IPS-18c (cell line): ENCODE results near the gene CMTR1.

Experiments used
- H3K4me3 ChIP-seq: 2 replicates; pipeline ENCODE4 v1.7.0; 2013; ENCODE audit warnings: low read depth, mild to moderate bottlenecking, low read length, moderate library complexity; ENCODE audit not compliant: insufficient read depth
- H3K9me3 ChIP-seq: one replicate; pipeline ENCODE4 v1.6.1; 2013; ENCODE audit warnings: mild to moderate bottlenecking, low read length, moderate library complexity; ENCODE audit not compliant: control insufficient read depth, insufficient read depth

The CMTR1 gene

DNA sequence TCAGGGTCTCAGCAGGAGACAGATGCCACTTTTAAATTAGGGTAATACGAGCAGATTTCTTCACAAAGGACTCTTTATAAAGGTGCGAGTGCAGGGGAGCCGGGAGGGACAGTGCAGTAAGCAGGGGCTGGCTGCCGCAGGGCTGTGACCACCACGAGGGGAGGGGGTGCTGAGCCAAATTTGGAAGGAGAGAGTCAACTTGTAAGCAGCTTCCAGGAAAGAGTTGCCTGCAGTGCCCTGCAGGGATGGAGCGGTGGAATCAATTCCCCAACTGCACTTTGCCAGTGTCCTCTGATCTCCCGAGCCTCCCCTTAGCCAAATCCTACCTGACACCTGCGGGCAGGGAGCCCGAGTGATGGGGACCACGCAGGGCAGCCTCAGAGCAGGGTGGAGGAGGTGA is 80.6 kb downstream of the CMTR1 start:
- no peak overlapping the region for H3K4me3 ChIP-seq
- peaks cover 2% of the 10 kb centered on the region for H3K9me3 ChIP-seq

DNA sequence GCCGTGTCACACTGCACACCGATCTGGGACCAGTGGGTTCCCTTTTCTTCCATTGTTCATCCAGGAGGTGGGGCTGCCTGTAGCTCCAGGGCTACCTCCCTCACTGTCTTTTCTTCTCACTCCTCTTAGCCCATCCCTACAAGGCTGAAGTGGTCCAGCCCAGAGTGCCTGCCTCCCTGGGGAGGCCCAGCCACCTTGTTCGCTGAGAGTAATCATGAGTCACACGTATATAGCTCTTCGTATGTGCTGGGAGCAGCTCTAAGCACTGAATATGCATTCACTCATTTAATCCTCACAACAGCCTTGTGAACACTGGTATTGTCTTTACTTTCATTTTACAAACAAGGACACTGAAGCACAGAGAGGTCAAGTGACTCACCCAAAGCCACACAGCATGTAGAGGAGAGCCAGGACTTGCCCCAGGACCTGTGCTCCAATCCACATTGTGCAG is 81.3 kb downstream of the CMTR1 start:
- Histone ChIP-seq H3K9me3 (peaks cover 2% of the 10 kb centered on the region), H3K4me3 (no peak overlapping the region)

DNA sequence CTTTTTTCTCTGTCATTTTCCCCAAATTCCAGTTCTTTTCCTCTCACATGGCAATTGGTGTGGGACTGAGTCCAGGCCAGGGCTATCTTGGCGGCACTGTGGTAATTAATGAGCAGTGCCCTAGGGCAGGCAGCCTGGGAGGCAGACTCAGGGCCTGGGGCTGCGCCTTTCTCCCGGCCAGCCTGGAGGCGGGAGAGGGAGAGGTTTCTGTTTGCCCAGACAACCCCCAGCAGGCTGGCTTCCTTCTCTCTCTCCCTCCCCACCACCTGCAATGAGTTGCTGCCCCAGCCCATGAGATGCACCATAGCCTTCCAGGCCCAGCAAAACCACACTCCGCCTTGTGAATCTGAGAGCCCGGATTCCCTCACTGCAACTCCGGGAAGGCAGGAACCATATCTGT is 81.8 kb downstream of the CMTR1 start:
- peaks cover 2% of the 10 kb centered on the region for H3K9me3 ChIP-seq
- H3K4me3 ChIP-seq: no peak overlapping the region

DNA sequence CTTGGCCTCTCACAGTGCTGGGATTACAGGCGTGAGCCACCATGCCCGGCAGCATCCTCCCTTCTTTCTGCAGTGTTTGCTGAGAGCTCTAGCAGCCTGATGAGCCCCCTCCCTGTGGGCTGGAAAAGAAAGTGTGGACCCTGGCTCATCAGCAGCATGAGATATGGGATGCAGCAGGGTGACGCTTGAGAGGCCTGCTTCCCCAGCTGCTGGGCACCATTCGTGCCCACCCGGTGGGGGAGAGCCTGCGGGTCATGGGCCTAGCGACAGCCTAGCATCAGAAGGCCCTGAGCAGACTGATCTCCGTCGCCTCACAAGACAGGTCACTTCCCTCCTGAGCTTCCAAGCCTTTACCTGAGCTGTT is 82.7 kb downstream of the CMTR1 start:
- H3K9me3 ChIP-seq: peaks cover 2% of the 10 kb centered on the region
- H3K4me3 ChIP-seq: no peak overlapping the region

DNA sequence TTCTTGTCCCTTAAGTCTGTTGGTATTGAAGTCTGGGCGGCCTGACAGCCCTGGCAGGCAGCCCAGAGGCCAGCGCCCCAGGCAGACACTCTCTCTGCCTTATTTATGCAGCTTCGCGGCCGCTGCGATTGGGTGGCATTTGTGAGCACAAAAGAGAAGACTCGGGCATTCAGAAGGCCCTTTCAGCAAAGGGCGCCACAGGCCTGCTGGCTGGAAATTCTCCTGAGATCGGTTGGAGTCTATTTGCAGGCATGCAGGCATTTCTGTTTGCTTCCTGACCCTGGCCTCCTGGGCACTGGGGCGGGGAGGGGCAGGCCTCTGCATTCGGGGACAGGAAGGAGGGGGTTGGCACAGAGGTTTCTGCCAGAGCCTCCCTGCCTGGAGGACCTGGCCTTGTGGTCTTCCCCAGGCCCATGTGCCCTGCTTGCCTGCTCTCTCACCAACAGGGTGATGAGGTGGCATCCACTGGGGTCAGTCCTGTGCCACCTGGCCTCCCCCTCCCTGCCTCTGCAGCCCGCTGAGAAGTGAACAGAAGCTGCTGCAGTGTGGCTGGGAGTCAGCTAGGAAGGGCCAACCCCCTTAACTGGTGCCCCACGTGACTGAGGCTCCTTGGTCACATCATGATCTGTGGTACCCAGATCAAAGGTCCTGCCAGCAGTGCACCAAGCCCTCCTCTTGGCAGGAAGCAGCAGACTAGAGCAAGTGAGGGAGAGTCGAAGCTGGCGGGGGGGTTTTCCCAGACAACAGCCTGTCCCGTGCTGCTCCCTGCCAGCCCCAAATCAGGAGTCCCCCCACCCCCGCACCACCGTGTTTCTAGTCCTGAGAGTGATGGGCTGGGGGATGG is 83.3 kb downstream of the CMTR1 start:
- H3K9me3 ChIP-seq: no peaks in the 10 kb centered on the region
- no peak overlapping the region for H3K4me3 ChIP-seq

DNA sequence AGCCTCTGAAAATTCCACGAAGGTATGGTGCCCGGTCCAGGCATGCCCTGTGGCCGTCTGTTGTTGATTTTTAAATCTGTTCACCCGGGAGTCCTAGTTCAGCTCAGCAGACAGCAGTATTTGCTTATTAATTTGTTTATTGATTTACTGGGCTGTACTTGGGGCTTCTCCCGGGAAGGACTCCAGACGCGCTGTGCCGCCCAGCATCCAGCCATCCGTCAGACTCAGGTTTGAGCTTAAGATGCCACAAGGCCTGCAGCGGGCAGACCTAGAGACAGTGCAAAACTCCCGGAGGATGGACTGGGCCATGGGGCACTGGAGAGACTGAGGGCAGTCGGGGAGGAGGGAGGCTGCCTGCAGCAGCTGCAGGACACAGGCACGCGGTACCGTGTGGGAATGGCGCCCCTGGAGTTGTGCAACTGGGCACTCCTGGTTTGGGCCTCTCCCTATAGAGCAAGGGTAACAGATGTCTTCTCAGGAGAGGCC is 83.9 kb downstream of the CMTR1 start:
- Histone ChIP-seq H3K9me3 (no peaks in the 10 kb centered on the region), H3K4me3 (no peak overlapping the region)

DNA sequence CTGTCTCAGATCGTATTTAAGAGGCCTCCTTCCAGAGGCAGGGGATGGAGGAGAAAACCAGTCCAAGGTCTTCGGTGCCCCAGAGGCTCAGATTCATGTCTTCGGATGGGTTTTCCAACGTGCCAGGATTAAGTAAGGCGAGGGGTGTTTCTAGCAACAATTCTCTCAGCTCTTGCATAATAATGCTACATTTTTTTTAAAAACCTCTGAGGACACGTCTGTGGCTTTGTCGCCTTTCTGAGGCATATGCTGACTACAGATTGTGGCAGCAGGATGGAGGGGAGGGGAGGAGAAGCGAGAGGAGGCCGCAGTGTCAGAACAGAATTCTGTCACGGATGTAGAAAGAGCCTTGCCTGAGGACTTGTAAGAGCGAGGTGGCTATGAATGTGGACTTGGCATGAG is 84.4 kb downstream of the CMTR1 start:
- no peak overlapping the region for H3K4me3 ChIP-seq
- H3K9me3 ChIP-seq: no peaks in the 10 kb centered on the region

DNA sequence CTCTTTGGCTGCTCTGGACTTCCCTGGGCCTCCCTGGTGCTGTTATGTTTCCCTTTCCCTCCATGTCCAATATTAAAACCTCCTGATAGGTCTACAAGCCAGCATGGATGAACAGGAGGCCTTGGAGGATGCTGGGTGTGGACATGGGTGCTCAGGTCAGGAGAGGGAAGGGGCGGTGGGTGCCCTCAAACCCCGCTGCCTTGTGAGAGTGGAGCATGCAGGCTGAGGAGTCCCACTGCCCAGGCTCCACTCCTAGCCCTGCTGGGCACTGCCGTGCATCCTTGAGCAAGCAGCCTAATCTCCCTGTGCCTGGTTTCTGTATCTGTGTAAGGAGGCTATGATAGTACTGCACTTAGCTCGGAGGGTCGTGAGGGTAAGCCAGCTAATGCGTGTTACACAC is 85.1 kb downstream of the CMTR1 start:
- H3K9me3 ChIP-seq: no peaks in the 10 kb centered on the region
- H3K4me3 ChIP-seq: no peak overlapping the region

DNA sequence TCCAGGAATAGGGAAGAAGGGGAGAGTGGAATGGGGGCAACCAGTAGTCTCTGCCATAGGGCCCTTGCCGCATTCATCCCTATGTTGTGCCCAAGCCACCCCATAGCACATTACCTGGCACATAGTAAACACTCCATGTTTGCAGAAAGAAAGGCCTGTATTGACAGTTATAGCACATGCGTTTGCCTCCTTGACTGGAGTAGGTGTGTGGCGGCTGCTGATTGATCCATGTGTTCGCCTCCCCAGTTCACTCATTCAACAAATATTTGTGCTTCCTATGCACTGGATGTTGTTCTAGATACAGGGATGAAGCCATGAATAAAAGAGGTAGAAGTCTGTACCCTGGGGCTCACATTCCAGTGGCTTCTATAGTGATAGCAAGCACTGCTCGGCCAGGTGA is 86.4 kb downstream of the CMTR1 start:
- H3K9me3 ChIP-seq: no peaks in the 10 kb centered on the region
- H3K4me3 ChIP-seq: no peak overlapping the region

DNA sequence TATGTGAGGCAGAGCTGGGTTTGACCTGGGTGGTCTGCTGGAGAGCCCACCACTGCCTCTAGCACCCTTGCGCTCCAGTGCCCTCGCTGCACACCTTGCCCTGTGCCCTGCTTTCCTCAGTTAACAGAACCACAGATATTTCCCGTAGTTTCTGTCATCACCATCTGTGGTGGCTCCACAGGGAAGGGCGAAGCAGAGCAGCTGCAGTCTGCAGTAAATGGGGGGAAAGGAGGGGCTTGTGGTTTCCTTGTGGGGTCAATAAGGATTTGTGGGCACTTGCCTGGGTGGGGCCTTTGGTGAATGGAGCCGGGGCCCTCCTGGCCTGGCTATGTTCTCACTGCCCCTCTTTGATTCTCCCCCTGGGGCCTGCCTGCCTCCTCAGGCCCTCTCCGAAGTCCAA is 87.9 kb downstream of the CMTR1 start:
- Histone ChIP-seq H3K4me3 (no peak overlapping the region), H3K9me3 (no peaks in the 10 kb centered on the region)

DNA sequence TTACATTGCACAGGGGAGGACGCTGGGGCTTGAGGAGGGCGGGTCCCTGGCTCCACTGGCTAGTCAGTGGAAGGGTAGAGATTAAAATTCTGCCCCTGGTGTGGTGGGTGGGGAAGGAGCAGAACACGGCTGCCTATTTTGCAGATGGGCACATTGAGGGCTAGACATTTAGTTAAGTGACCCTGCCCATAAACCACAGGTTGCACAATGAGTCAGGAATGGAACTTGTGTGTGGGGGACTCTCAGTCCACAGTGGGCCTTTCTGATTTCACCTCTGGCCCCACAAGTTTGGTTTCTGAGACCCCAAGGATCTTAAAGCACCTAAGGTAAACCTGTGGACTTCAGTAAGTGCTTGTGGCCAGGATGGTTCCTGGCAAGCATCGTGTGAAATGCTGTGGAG is 88.7 kb downstream of the CMTR1 start:
- no peak overlapping the region for H3K4me3 ChIP-seq
- H3K9me3 ChIP-seq: no peaks in the 10 kb centered on the region

DNA sequence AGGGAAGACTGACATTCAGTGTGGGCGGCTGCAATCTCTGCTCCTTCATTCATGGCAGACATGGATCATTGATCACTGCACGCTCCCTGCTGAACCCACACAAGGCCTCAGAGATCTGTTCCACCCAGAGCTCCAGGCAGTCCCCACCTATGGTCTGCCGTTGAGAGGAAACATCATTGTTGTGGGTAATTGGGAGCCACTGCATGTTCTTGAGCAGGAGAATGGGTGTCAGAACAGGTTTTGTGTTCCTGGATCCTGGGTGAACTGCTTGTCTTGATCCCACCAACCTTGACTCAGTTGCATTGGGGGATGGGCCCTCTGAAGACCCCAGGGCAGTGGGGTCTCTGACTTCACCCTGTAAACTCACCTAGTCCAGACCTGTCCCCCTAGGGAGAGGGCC is 89.8 kb downstream of the CMTR1 start:
- no peak overlapping the region for H3K4me3 ChIP-seq
- H3K9me3 ChIP-seq: no peaks in the 10 kb centered on the region

DNA sequence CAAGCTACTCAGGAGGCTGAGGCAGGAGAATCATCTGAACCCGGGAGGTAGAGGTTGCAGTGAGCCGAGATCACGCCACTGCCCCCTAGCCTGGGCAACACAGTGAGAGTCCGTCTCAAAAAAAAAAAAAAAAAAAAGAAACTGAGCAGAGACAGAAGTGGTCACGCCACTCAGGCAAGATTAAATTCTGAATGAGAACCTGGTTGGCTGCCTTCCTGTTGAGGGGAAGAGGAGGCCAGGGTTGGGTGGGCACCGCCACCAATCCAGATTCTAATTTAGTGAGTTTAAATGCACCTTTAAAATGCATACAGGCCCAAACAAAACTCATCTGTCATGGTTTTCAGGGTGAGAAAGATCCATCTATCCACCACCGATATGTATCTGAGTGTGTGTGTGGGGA is 90.4 kb downstream of the CMTR1 start:
- Histone ChIP-seq H3K9me3 (no peaks in the 10 kb centered on the region), H3K4me3 (no peak overlapping the region)

DNA sequence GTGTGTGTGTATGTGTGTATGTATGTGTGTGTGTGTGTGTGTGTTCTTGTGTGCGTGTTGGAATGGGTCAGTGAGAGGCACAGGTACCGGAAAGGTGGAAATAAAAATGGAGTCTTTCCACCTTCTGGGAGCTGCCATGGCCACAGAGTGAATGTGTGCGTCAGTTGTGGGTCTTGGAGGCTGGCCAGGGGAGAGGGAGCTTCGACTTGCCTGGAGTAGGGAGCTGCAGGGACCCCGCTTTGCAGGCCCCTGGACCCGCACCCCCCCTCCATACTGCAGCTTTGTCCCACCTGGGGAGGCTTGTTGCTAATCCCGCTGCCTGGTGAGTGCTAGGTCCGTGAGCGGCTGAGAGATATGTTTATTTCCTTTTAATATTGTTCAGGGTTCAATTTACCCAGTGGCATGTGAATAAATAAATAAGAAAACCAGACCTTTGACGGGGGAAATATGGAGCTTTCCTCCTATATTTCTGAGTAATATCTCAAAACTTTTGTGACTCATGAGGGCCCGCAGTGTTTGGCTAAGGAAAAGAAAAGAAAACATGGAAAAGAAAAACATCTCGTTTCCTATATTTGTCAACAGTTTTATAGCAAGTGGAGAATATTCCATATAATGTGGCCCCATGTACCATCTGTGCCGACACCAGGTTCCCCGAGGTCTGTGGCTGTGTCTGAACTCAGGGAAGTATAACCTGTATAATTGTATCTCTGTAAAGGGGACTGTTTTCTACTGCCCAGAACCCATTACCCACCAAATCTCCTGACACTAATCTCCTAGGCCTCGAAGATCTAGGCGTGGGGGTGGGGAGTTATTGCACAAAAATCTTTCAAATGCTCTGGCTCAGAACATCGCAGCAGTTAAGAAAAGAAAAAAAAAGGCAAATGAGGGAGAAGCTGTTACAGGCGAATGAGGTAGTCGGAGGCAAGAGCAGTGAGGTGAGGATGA is 91.3 kb downstream of the CMTR1 start:
- no peaks in the 10 kb centered on the region for H3K9me3 ChIP-seq
- H3K4me3 ChIP-seq: no peak overlapping the region

DNA sequence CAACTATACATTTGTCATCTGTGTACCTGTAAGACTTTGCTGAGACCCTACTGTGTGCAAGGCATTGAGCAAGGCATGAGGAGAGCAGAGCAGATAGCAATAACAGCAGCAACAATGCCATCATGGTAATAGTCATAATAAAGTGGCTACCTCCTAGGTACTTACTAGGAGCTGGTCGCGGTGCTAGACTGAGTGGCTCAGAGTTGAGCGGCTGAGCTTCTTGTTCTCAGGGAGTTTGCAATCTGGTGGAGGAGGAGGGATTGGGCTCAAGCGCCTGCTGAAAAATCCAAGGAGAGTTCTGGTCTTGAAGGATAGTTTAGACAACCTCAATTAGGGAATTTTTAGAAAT is 91.9 kb downstream of the CMTR1 start:
- Histone ChIP-seq H3K4me3 (no peak overlapping the region), H3K9me3 (no peaks in the 10 kb centered on the region)

DNA sequence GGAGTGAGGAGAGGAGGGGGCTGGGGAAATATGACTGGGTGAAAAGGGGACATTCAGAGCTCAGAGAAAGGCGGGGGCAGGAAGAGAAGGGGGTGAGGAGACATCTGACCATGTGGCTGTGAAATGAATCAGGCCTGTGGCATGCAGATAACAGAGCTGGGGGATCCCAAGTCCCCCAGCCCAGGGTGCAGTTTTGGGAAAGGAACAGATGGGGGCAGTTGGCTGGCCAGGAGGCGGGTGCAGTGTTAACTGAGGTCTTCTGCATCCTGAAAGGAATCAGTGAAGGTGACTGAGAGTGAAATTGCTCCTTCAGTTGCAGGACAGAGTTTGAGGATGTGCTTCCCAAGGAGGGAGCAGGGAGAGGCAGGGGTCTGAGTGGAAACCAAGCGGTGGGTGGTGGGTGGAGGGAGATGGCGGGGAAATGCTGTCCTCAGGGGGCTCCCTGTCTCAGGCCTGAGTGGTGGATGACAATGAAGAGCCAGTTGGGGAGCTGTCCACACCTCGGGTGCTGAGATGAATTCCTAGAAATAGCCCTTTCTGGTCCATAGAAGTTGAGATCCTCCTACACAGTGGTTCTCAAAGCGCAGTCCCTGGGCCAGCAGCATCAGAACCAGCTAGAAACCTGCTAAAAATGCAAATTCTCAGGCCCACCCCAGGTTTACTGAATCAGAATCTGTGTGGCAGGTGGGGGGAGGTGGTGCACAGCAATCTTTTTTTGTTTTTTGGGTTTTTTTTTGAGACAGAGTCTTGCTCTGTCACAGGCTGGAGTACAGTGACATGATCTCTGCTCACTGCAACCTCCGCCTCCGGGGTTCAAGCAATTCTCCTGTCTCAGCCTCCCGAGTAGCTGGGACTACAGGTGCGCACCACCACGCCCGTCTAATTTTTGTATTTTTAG is 92.7 kb downstream of the CMTR1 start:
- no peaks in the 10 kb centered on the region for H3K9me3 ChIP-seq
- H3K4me3 ChIP-seq: no peak overlapping the region

DNA sequence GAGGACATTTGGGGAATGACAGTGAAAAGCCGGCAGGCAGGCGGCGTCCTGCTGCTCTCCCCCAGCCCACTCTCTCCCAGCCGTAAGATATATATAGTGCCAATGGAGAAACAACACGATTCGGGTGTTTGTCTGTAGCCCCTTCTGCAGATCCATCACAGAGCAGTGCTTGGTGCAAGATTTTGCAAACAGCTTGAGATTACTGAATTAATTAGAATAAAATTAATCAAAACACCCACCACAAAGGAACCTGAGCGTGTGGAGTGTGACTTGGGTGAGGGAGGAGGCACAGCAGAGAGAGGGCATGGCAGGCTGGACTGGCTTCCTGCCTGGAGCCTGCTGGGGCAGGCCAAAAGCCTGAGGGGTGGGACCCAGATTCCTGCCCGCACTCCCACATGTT is 95.5 kb downstream of the CMTR1 start:
- no peak overlapping the region for H3K4me3 ChIP-seq
- no peaks in the 10 kb centered on the region for H3K9me3 ChIP-seq
